PC-9 (cell line): ENCODE results near the gene RAB3GAP2. TPM values are rescaled to one million over a fixed set of nuclear protein-coding genes. Genes with fewer than 3 reads are reported as not detected.
A peak's percentile ranks its signal among the peaks of the same experiment; 100 is the strongest.
"Not testable (repeated sequence)": the region's sequence is repeated elsewhere in the genome, so short reads cannot be mapped to it uniquely, and the experiment has no call there.

Experiments
- BruUV-seq: library from RNA; stranded (reverse); fragments of 400-500 nt; replicated peaks from 2 replicates; lab custom pipeline; 2021; lab: Mats Ljungman, UMichigan
- CTCF ChIA-PET: fragments of 300-600 bp; sonication (Branson Sonifier 250); formaldehyde crosslinking; loops from one replicate; lab custom pipeline; 2022; ENCODE audit warnings: antibody characterized with exemption; lab: Charles Lee
- POLR2A ChIA-PET: fragments of 300-600 bp; sonication (Branson Sonifier 250); formaldehyde crosslinking; loops from one replicate; lab custom pipeline; 2022; ENCODE audit warnings: antibody characterized with exemption; ENCODE audit not compliant: unreplicated experiment; lab: Charles Lee
- DNase-seq, 2 experiments: peaks; one replicate each; pipeline versions ENCODE4 v3.0.0 to v3.0.0-alpha.2; 2015 to 2022; ENCODE audit warnings: mixed read lengths in 1 of 2
- H2AFZ ChIP-seq: fragments of 200-600 bp; sonication (generic); 2 replicates; pipeline ENCODE4 v1.8.1; 2017; ENCODE audit warnings: antibody characterized with exemption
- H3F3A ChIP-seq: fragments of 200-600 bp; sonication (generic); 2 replicates; pipeline ENCODE4 v1.8.1; 2017; ENCODE audit warnings: antibody characterized with exemption, mild to moderate bottlenecking, low read depth; ENCODE audit not compliant: insufficient read depth
- H3K27ac ChIP-seq: fragments of 200-600 bp; sonication (generic); 2 replicates; pipeline ENCODE4 v1.6.1; 2016; ENCODE audit warnings: mixed run types
- H3K27me3 ChIP-seq: fragments of 200-600 bp; sonication (generic); 2 replicates; pipeline ENCODE4 v1.6.1; 2016; ENCODE audit warnings: low read depth, mixed run types; ENCODE audit not compliant: insufficient read depth
- H3K36me3 ChIP-seq: fragments of 200-600 bp; sonication (generic); 2 replicates; pipeline ENCODE4 v1.6.1; 2016; ENCODE audit warnings: low read depth, mixed run types
- H3K4me1 ChIP-seq: fragments of 200-600 bp; sonication (generic); replicated peaks from 2 replicates; pipeline ENCODE4 v1.6.1; 2016; ENCODE audit warnings: mixed run types; ENCODE audit not compliant: insufficient read depth
- H3K4me2 ChIP-seq: fragments of 200-600 bp; sonication (generic); 2 replicates; pipeline ENCODE4 v1.6.1; 2017; ENCODE audit warnings: mixed run types
- H3K4me3 ChIP-seq: fragments of 200-600 bp; sonication (generic); 2 replicates; pipeline ENCODE4 v1.6.1; 2016; ENCODE audit warnings: mixed run types
- H3K79me2 ChIP-seq: fragments of 200-600 bp; sonication (generic); 2 replicates; pipeline ENCODE4 v1.6.1; 2017; ENCODE audit warnings: low read depth, mixed run types
- H3K9me2 ChIP-seq: fragments of 200-600 bp; sonication (generic); 2 replicates; pipeline ENCODE4 v1.8.1; 2017; ENCODE audit warnings: mild to moderate bottlenecking; ENCODE audit not compliant: insufficient read depth
- H3K9me3 ChIP-seq: fragments of 200-600 bp; sonication (generic); 2 replicates; pipeline ENCODE4 v1.8.1; 2016; ENCODE audit warnings: low read depth; ENCODE audit not compliant: insufficient read depth
- H4K20me1 ChIP-seq: fragments of 200-600 bp; sonication (generic); 2 replicates; pipeline ENCODE4 v1.8.1; 2017; ENCODE audit not compliant: insufficient read depth
- EZH2 ChIP-seq: fragments of 200-600 bp; sonication (generic); IDR thresholded peaks from 2 replicates; pipeline ENCODE4 v1.8.0; 2017; ENCODE audit warnings: antibody characterized with exemption, low read depth
- intact Hi-C: fragments of 100-400 bp; cut with micrococcal nuclease; formaldehyde crosslinking; loops from one replicate; pipeline ENCODE4 v1.10.0; 2022; ENCODE audit not compliant: unreplicated experiment
- total RNA-seq: library from RNA; stranded (reverse); gene quantifications from 2 replicates; pipeline ENCODE4 v1.2.3, GENCODE V29; 2021
- TF ChIP-seq, protein P1 (sequence below): fragments of 200-600 bp; sonication (generic); conservative IDR thresholded peaks from 2 replicates; pipeline ENCODE4 v1.6.1; 2017; ENCODE audit warnings: mixed run types, antibody characterized with exemption, mild to moderate bottlenecking, moderate library complexity

The RAB3GAP2 gene
- total RNA-seq, 1 experiment from 2014 or later, result 51.0 TPM

DNA sequence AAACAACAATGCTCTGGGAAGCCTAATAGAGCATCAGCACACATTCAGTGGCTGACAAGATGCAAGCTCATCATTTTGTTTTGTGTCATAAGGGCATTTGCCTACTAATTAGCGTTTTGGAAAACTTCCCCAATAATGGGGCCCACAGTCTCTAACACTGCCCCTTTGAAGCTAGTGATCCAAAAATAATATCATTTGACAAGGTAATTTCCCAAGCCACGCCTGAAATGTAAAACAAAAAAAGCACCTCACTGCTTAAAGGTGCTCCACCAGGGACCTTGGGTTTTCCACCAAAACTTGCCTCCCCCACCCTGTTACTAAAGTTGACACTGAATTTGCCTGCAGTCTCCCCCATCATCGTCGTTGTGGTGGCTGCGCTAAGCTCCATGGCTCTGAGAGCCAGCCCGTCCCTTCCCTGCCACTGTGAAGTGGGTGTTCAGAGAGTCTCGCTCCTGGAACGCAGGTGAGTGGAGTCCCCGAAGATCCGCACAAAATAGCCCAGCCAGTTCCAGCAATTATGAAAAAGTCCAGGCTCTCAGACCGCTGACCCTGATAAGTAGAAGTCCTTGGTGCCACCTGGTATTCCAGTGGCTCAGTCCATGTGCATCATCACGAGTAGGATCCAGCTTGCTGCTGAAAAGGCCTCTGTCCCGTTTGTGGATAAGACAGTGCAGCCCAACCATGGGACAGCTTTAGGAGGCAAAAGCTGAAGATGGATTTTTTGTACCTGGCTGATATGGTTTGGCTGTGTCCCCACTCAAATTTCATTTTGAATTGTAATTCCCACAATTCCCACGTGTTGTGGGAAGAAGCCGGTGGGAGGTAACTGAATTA, 52.2 kb downstream of the RAB3GAP2 start:
- ChIA-PET POLR2A (interaction anchor here (0.5 kb wide), 1 partner anchor 8 kb away, joined by 4 read pairs; no protein-coding TSS in a partner anchor), CTCF (interaction anchor here (0.7 kb wide), 1 partner anchor 538 kb away, joined by 3 read pairs; no protein-coding TSS in a partner anchor)
- Histone ChIP-seq H3K27ac (no peak overlapping the region), H3K4me2 (no peak overlapping the region), H3K9me2 (no peaks in the 10 kb centered on the region), H2AFZ (no peak overlapping the region), H3K36me3 (no peaks in the 10 kb centered on the region), H3K4me1 (no peaks in the 10 kb centered on the region), H3K27me3 (no peaks in the 10 kb centered on the region), H3F3A (0 out of 2 replicates have a peak, but pooled peaks cover under 1% of the 10 kb centered on the region), H3K79me2 (peaks cover 5% of the 10 kb centered on the region; the same call in 1 of the 2 replicates), H4K20me1 (peaks cover 7% of the 10 kb centered on the region; the same call in 1 of the 2 replicates), H3K4me3 (no peak overlapping the region), H3K9me3 (no peaks in the 10 kb centered on the region)
- BruUV-seq, result no TSS peak
- intact Hi-C loops, result no loop called here
- TF ChIP-seq EZH2, result no peak
- TF ChIP-seq, protein P1, sequence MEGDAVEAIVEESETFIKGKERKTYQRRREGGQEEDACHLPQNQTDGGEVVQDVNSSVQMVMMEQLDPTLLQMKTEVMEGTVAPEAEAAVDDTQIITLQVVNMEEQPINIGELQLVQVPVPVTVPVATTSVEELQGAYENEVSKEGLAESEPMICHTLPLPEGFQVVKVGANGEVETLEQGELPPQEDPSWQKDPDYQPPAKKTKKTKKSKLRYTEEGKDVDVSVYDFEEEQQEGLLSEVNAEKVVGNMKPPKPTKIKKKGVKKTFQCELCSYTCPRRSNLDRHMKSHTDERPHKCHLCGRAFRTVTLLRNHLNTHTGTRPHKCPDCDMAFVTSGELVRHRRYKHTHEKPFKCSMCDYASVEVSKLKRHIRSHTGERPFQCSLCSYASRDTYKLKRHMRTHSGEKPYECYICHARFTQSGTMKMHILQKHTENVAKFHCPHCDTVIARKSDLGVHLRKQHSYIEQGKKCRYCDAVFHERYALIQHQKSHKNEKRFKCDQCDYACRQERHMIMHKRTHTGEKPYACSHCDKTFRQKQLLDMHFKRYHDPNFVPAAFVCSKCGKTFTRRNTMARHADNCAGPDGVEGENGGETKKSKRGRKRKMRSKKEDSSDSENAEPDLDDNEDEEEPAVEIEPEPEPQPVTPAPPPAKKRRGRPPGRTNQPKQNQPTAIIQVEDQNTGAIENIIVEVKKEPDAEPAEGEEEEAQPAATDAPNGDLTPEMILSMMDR, result no peak
- DNase-seq, result no peak

DNA sequence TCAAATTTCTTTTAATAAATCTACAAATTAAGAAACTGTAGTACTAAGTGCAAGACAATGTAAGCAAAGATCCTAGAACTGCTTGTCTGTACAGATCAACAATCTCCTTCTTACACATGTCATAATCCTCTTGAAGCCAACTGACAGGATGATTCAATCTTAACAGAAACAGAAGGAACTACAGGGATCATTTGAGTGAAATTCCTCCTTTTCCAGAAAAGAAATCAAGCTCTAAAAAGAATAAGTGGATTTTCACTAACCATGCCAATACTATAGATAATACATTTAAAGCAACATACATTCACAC, 53.2 kb downstream of the RAB3GAP2 start:
- DNase-seq, result no peak
- Histone ChIP-seq H2AFZ (no peak overlapping the region), H4K20me1 (peaks cover 4% of the 10 kb centered on the region; the same call in 1 of the 2 replicates), H3K4me2 (no peak overlapping the region), H3K27ac (peak overlapping the region; percentile 13; the same call in 1 of the 2 replicates), H3F3A (0 out of 2 replicates have a peak, but pooled peaks cover 2% of the 10 kb centered on the region), H3K27me3 (no peaks in the 10 kb centered on the region), H3K4me1 (no peaks in the 10 kb centered on the region), H3K79me2 (peaks cover 3% of the 10 kb centered on the region; the same call in 1 of the 2 replicates), H3K9me2 (no peaks in the 10 kb centered on the region), H3K4me3 (no peak overlapping the region), H3K9me3 (no peaks in the 10 kb centered on the region), H3K36me3 (no peaks in the 10 kb centered on the region)
- ChIA-PET CTCF (interaction anchor here (0.6 to 1.5 kb wide), 5 partner anchors 11 to 128 kb away, joined by 3 to 6 read pairs (median 3); no protein-coding TSS in a partner anchor), POLR2A (no interaction called here)
- no peak for TF ChIP-seq EZH2
- TF ChIP-seq, protein P1, result no peak
- intact Hi-C loops, result no loop called here
- BruUV-seq, result no TSS peak

DNA sequence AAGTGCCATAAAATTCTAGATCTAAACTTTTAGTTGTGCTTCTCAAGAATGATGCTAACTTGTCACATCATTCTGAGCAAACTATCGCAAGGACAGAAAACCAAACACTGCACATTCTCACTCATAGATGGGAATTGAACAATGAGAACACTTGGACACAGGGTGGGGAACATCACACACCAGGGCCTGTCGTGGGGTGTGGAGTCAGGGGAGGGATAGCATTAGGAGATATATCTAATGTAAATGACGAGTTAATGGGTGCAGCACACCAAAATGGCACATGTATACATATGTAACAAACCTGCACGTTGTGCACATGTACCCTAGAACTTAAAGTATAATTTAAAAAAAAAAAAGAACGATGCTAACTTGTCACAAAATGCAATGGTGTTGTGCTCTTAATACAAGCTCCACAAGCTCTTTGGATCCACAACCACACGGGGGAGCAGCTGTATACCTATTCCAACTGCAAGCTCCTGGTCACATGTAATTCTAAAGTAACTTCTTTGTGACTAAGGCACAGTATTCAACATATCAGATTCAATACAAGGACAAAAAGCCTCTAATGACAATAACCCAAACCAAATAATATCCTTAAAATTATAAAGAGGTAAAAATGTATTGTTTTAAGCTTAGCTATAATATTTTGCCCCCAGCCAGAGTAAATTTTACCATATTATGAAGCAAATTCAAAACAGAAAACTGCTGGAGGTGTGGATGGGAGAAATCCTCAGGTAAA, 53.7 kb downstream of the RAB3GAP2 start:
- POLR2A ChIA-PET, H3K9me2 ChIP-seq, H2AFZ ChIP-seq, H3K4me1 ChIP-seq, H3K79me2 ChIP-seq, H3K4me3 ChIP-seq, H3K4me2 ChIP-seq, H3F3A ChIP-seq, H3K27me3 ChIP-seq, H3K36me3 ChIP-seq, BruUV-seq, H4K20me1 ChIP-seq, H3K9me3 ChIP-seq: not testable (repeated sequence)
- intact Hi-C loops, result loop anchor here (1.0 kb wide), 1 partner anchor 558 kb away; no protein-coding TSS in a partner anchor
- H3K27ac ChIP-seq, result peak overlapping the region; percentile 13; the same call in 1 of the 2 replicates
- TF ChIP-seq, protein P1, result peak; percentile 63
- peak in 1 of 2 experiments; percentile 21 for DNase-seq
- CTCF ChIA-PET, result interaction anchor here (0.6 to 1.5 kb wide), 6 partner anchors 12 to 893 kb away, joined by 3 to 6 read pairs (median 3); no protein-coding TSS in a partner anchor
